Activated T-cell treated with anti-CD3 and anti-CD28 coated beads, Interleukin-2, amount 50 U/mL, for 1 hour (primary cell): ENCODE measurements around the gene DNAH8.

Source experiments
- DNase-seq: peaks from one replicate; pipeline ENCODE4 v3.0.0-alpha.2; 2020

DNAH8 gene

DNA sequence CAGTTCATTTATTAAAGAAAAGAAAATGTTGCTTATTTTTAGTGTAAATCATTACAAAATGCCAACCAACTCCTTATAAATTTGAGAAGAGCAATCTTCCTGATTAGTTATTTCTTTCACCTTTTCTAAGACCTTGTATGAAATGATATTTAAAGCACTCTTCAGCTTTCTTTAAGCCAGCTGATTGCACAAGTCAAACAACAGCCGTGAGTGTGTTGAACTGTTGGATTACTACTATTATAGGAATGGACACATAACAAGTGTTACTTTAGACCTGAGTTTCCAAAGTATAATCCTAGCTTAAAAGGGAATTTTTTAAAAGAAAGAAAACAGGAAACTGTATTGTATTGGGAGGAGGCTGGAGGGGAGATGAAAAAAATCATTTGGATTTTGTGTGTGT is 306.7 kb downstream of the DNAH8 start:
- no peak for DNase-seq

GRCh38 chr6:39026175-39026574 is 311.1 kb downstream of the DNAH8 start:
- no peak for DNase-seq

- peak; percentile 34 for DNase-seq
Observed at GRCh38 chr6:39029156-39030011, 314.3 kb downstream of the DNAH8 start.

GRCh38 chr6:39035681-39036080 is 320.6 kb downstream of the DNAH8 start:
- DNase-seq = no peak

- DNase-seq = no peak
Observed at GRCh38 chr6:39037082-39037508, 322.0 kb downstream of the DNAH8 start.

DNA sequence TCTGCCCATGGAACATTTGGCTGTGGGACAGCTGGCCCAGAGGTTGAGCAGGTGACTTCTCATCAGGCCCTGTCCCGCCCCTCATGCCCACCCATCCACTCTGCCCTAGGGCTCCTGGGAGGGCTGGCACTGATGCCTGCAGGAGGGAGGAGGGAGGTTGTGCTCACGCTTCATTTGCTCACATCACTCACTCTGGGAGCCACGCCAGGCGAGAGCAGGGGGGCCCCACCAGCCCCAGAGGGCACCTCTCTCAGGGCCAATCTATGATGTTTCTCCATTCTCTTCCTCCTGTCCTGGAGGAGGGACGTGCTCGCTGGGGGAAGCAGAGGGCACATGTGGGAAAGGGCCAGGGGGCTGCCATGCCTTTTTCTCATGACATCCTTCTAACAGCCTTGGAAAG is 322.6 kb downstream of the DNAH8 start:
- DNase-seq = no peak

DNA sequence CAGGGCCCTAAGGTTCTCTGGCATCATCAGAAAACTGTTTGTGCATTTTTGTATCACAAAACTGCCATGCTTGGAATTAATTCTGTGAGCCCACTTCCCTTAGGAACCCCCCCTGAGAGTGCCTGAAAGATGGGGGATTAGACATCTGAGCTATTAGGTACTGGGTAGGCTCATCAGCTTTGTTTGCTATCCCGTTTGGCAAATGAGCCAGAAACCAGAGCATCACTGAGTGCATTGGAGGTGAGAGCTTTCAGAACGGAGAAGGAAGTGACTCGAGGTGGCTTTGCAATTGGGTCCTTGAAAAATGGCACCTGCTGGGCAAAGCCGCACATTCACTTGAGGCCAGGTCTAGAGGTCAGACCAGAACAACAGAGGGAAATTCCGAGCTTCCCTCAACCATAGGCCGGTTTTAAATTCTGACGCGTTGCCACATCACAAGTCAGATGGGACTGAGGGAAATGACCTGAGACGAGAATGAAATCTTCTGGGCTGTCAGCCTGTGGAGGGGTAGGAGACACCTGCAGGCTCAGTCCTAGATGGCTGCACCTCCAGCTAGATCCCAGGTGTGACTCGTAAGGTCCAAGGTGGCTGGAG is 325.1 kb downstream of the DNAH8 start:
- no peak for DNase-seq

GRCh38 chr6:39041072-39041471 is 326.0 kb downstream of the DNAH8 start:
- DNase-seq = no peak

DNA sequence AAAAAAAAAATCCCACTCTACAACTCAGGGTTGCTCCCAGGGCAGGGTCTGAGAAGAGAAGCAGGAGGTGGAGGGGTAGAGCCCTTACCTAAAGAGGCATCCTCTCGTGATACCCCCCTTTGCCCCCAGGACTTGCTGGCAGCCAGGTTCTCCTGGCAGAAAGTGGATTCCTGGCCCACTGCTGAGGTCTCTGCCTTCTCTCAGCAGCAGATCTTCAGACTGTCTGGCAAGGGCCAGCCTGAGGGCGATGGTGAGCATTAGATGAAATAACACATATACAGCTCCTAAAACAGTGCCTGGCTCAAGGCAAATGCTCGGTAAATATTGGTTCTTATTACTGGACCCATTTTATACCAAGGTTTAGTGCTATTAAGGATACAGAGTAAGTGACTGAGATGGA is 328.7 kb downstream of the DNAH8 start:
- no peak for DNase-seq

GRCh38 chr6:39044181-39044580 is 329.1 kb downstream of the DNAH8 start:
- DNase-seq = no peak

DNA sequence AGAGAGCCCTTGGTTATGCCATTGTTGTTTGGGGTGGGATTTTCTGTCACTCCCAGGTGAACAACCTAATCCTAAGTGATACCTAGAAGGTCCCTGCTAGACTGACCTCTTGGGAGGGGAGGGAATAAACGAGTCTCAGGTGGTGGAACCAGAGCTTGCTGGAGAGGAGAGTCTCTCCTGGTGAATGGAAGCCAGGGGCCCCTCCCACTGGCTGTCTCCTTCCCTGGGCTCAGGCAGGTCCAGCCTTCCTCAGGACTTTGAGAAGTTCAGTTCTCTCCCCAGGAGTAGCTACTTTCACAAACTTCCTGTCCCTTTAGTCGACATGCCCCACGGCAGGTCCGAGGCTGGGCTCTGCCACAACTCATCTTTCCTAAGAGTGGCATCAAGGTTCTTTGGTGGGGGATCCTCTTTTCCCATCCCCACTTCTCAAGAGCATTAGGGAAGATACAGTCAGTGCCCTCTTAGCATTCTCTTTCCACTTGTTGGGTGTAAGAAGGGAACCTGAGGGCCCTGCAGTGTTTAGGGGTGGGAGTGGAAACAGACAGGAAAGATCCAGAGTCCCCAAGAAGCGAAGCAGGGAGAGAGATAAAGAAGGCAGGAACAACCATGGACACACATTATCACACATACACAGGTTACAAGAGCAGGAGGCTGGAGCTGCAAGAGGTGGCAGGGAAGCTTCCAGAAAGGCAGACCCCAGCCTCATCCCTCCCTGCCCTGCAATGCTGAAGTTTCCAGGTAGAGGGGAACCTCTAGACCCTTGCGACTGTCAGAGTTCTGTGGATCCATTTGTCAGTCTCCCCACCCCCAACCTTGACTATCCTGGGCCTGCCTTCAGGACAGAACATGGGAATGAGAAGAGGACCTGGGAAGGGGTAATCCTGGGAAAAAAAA is 332.6 kb downstream of the DNAH8 start:
- no peak for DNase-seq

DNA sequence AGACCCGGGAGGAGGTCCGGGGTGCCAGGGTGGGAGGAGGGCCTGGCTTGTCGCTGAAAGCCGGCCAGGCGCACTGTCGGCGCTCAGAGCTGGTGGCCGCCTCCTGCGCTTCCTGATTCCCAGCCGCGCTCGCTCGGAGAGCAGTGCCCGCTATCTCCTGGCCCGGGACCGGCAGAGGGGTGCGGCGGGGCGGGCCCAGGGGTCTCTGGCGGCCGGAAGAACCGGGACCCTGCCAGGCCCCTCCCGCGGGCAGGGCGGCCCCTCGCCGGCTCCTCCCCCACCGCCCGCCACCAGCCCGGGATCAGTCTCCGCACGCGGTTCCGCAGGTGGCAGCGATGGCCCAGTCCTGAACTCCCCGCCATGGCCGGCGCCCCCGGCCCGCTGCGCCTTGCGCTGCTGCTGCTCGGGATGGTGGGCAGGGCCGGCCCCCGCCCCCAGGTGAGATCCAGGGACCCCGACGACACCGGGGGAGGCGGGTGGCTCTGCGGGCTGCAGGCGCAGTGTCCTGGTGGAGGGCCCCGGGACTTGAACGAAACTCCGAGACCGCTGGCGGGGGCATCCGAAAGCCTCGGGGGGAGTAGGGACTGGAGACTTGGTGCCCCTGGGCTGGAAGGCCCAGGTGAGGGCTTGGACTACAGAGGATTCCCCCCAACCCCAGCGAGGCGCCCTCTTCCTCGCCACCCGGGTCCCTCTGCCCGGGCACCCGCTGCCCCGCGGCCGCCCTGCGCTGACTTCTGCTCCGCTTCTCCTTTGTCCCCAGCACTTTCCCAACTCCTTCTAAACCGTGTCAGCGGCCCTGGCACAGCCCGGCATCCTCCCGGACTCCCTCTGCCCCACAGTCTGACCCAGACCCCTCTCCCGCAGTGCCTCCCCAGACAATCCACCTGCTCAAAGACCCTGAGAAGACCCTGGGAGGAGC is 333.6 kb downstream of the DNAH8 start, which contains the start of gene GLP1R:
Gene GLP1R (plus strand): TSS at position 301 of the 919 bp plus-strand sequence. CDS start 60 bp downstream, at position 361.
- DNase-seq = no peak

GRCh38 chr6:39049575-39050283 is 334.6 kb downstream of the DNAH8 start:
- DNase-seq = no peak

GRCh38 chr6:39050453-39051112 is 335.5 kb downstream of the DNAH8 start:
- DNase-seq = no peak

DNA sequence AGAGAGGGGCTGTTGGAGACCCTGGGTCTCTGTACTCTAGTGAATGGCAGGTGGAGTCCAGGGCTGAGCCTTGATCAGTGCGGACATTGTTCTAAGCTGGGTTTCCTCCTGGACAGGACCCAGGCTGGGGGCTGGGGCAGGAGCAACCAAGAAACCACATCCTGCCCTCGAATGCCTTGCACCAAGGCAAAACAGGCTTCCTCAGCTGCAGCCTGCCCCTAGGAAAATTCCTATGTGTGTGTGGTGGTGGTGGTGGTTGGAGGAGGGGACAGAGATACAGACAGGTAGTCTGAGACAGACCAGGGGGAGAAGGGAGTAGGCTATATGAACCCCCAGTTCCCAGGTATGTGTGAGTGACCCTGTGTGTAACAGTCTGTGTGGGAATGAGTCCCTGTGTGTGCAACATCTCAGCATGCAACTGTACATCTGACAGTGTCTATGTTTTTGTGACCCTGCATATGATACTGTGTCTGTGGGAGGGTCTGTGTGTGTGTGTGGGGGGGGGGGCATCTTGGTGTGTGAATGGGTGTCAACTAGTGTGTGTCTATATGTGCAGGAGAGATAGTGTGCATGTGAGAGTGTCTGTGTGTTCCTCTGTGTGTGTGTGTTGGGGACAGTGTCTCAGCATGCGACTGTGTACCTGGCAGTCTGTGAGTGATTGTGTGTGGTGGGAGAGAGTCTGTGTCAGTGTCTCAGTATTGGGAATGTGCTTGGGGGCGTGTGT is 336.4 kb downstream of the DNAH8 start:
- no peak for DNase-seq

DNA sequence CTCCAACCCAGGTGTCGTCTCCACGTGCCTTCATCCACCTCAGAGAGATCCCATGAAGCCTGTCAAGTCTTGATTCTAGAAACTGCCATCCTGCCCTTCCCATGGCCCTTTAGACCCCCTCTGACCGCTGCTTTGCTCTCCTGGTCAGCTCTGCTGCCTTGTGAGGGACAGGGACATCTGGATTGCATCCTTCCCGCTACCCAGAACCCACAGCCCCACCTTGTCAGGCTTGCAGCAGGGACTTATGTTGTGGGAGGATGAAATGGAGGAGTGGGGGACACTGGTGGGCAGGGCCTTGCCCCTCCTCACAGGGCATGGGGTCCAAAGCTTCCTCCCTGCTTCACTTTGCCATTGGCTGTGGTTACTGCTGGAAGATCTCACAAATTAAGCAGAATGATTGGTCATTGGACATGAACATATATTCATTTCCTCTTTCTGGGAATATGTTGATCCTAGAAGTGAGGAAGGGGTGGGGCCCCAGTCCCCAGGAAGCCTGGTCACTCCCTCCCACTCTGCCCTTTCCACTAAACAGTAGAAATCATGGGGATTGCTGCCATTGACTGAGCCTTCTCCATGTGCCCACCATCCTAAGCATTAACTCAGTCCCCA is 338.0 kb downstream of the DNAH8 start:
- DNase-seq = no peak

- DNase-seq = no peak
Observed at GRCh38 chr6:39053854-39054576, 338.9 kb downstream of the DNAH8 start.

- no peak for DNase-seq
Observed at GRCh38 chr6:39054577-39055142, 339.5 kb downstream of the DNAH8 start.

DNA sequence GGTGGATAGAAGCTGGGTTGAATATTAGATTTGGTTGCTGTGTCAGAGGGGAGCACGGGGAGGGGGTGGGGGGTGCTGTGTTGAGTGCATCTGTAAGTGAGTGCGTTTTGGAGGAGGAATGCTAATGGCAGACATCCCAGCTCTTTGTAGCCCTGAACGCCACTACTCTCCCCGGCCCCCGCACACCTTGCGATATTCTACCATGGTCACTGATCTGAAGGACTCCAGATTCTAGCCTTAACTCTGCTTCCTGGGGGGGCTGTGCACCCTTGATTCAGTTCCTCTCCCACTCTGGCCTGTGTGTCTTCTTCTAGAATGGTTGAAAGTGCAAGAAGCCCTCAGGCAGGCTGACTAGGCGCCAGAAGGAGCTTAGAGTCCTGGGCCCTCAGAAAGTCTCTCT is 340.6 kb downstream of the DNAH8 start:
- DNase-seq = no peak
